Bronchial epithelial cell (primary cell): ENCODE measurements around the gene TRPV6. TPM values are rescaled to one million over a fixed set of nuclear protein-coding genes. Genes with fewer than 3 reads are reported as not detected.

Source experiments
- DNase-seq: peaks from one replicate; pipeline ENCODE4 v3.0.0-alpha.2; 2010; ENCODE audit warnings: low read depth
- FAIRE-seq: peaks from 2 replicates; lab custom pipeline; 2011; peaks lifted over from hg19 to GRCh38; lab: Jason Lieb, UNC
- H3K27me3 ChIP-seq: 2 replicates; pipeline ENCODE4 v1.5.1; 2011; ENCODE audit warnings: low read length; ENCODE audit not compliant: control insufficient read depth, insufficient read depth
- H3K36me3 ChIP-seq: 2 replicates; pipeline ENCODE4 v1.5.1; 2011; ENCODE audit warnings: low read length; ENCODE audit not compliant: control insufficient read depth, insufficient read depth
- H3K4me3 ChIP-seq: 2 replicates; pipeline ENCODE4 v1.5.1; 2011; ENCODE audit warnings: mild to moderate bottlenecking, low read depth, low read length, control low read depth
- total RNA-seq: library from RNA; depleted of rRNA; stranded (reverse); fragments of >200 nt; gene quantifications from 2 replicates; pipeline ENCODE4 v1.2.1, GENCODE V29; 2014
- TF ChIP-seq, protein P1 (sequence below): IDR thresholded peaks from 2 replicates; pipeline ENCODE4 v1.5.1; 2011; ENCODE audit warnings: mild to moderate bottlenecking, moderate library complexity, low read length, control low read depth, inconsistent platforms; ENCODE audit not compliant: insufficient read depth, severe bottlenecking

The TRPV6 gene
- total RNA-seq, 1 donor from 2014 or later = under 0.01 TPM

DNA sequence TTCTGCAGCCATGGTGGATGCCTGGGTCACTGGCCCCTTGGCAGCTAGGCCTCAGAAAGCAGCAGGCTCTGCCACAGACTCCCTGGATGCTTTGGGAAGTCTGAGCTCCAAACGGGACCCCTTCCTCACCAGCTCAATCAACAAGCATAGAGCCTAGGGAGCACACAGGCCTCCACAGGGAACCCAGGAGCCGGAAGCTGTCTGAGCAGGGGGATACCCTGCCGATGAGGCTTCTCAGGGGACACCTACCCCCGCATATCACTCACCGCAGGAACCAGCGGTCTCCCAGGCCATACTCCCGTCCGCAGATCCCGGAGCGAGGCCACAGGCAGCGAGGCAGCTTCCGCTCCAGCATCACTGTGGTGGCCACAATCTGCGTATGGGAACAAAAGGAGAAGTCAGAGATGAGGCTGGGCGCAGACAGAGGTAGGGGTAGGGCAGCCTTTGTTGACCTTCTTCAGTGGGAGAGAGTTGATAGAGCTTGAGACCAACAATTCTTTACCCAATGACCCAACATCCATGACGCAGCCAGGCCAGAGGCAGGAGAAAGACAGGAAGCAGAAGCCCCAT is 13.4 kb downstream of the TRPV6 start:
- Histone ChIP-seq H3K27me3 (no peaks in the 10 kb centered on the region), H3K4me3 (no peak overlapping the region), H3K36me3 (peaks cover 1% of the 10 kb centered on the region)
- DNase-seq (no peak), FAIRE-seq (no peak)
- TF ChIP-seq, protein P1, sequence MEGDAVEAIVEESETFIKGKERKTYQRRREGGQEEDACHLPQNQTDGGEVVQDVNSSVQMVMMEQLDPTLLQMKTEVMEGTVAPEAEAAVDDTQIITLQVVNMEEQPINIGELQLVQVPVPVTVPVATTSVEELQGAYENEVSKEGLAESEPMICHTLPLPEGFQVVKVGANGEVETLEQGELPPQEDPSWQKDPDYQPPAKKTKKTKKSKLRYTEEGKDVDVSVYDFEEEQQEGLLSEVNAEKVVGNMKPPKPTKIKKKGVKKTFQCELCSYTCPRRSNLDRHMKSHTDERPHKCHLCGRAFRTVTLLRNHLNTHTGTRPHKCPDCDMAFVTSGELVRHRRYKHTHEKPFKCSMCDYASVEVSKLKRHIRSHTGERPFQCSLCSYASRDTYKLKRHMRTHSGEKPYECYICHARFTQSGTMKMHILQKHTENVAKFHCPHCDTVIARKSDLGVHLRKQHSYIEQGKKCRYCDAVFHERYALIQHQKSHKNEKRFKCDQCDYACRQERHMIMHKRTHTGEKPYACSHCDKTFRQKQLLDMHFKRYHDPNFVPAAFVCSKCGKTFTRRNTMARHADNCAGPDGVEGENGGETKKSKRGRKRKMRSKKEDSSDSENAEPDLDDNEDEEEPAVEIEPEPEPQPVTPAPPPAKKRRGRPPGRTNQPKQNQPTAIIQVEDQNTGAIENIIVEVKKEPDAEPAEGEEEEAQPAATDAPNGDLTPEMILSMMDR = no peak

DNA sequence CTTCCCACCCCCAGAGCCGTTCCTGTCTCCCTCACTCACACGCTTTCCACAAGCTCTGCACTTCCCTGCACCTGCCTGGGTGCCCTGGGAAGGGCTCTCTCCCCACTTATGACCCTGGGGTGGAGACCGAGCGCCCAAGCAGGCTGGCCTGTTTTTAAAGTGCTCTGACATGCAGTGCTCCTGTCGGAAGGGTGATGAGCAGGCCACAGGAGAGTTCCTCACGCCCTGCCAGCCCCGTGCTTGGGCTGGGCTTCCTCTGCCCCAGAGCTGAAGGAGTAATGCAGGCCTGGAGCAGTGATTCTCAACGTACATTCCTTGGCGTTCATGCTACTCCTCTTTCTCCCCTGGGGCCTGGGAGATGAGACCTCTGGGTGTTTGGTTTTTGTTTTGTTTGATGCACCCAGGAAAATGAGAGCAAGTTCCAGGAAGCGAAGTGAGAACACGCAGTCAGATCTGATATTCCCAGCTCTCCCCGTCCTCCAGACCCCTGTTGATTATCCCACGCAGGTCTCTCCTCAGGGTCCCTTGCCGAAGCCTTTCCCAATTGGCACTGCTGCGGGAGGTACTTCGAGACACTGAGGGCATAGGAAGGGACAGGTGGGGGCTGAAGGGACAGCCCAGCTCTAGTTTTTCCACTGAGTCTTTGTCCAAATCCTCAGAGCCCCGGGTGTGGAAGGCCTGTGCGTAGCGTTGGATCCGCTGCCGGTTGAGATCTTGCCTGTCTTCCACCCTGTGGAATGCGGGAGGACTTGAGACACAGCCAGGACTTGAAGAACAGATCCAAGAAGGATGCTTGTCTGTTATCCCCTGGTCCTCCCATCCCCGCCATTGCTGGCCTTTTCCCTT is 14.1 kb downstream of the TRPV6 start:
- no peaks in the 10 kb centered on the region for H3K27me3 ChIP-seq
- H3K4me3 ChIP-seq = no peak overlapping the region
- H3K36me3 ChIP-seq = peaks cover 1% of the 10 kb centered on the region
- TF ChIP-seq, protein P1 = no peak
- DNase-seq (no peak), FAIRE-seq (no peak)

DNA sequence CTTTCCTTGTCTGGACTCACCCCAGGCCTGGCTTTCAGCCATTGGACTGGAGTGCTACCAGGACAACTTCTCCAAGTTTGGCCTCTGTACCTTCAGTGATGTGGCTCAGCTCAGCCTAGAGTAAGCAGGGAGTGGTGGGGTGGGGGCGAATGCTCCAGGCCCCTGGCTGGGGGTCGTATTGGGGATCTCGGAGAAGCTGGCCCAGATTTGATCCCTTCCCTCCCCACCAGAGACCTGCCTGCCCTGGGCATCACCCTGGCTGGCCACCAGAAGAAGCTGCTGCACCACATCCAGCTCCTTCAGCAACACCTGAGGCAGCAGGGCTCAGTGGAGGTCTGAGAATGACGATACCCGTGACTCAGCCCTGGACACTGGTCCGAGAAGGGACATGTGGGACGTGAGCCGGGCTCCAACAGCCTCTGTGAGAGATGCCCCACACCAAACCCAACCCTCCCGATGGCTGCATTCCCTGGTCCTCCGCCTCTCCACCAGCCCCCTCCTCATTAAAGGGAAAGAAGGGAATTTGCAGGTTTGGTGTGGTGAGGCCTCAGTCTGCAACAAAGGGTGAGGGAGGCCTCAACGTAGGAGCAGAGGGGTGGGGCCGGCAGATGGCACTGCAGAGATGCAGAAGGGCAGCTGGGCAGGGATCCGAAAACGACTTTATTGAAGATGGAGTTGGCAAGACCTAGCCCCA is 14.8 kb downstream of the TRPV6 start:
- H3K27me3 ChIP-seq = no peaks in the 10 kb centered on the region

DNA sequence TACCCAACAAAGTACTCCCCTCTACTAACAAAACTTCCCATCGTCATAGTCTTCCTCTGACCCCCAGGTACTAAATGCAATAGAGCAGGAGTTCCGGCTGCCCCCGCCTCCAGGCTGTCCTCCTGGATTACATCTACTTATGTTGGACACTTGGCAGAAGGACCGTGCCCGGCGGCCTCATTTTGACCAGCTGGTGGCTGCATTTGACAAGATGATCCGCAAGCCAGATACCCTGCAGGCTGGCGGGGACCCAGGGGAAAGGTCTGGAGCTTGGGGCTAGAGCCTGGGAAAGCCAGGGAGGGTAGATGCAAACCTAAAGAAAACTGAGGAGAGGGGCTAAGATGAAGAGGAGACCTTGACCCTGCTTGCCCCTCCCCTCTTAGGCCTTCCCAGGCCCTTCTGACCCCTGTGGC is 15.4 kb downstream of the TRPV6 start:
- DNase-seq (no peak), FAIRE-seq (no peak)
- peaks cover 1% of the 10 kb centered on the region for H3K36me3 ChIP-seq
- no peak overlapping the region for H3K4me3 ChIP-seq
- H3K27me3 ChIP-seq = no peaks in the 10 kb centered on the region
- TF ChIP-seq, protein P1 = no peak

More for the DNA sequence above, 14.8 kb downstream of the TRPV6 start:
- DNase-seq (no peak), FAIRE-seq (no peak)
- TF ChIP-seq, protein P1 = no peak
- Histone ChIP-seq H3K36me3 (peaks cover 1% of the 10 kb centered on the region), H3K4me3 (no peak overlapping the region)

DNA sequence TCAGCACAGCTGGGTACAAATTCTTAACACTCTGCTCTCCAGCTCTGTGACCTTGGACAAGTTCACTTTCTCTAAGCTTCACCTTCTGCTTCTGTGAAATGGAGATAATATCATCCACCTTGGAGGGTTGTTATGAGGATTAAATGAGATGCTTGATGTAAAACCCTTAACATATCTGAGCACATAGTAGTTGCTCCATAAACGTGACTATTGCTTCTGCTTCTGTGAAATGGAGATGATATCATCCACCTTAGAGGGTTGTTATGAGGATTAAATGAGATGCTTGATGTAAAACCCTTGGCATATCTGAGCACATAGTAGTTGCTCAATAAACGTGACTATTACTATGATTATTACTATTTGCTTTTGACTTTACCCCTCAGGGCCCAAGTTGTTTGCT is 16.1 kb downstream of the TRPV6 start:
- no peaks in the 10 kb centered on the region for H3K27me3 ChIP-seq
- TF ChIP-seq, protein P1 = no peak

More for the DNA sequence above, 16.1 kb downstream of the TRPV6 start:
- no peak overlapping the region for H3K4me3 ChIP-seq
- DNase-seq (no peak), FAIRE-seq (no peak)
- H3K36me3 ChIP-seq = peaks cover 1% of the 10 kb centered on the region
